ENCODE data around the gene ASCC2. TPM values are rescaled to one million over a fixed set of nuclear protein-coding genes. Genes with fewer than 3 reads are reported as not detected.

The ASCC2 gene
- total and polyA plus RNA-seq, 4 donors: 34.6 to 43.7 (median 38.7) TPM

GRCh38 chr22:29748248-29748893 lies 89.7 kb downstream of the ASCC2 start:
- DNase-seq (ENCODE audit: low spot score): no peak
- peaks cover 3 to 41% (median 11%) of the 10 kb centered on the region in 4 donors for H3K36me3 ChIP-seq (ENCODE audit: control insufficient read depth in 4 of 4, insufficient read depth in 3 of 4, low read depth in 1 of 4, low read length in 3 of 4)
- H3K27ac ChIP-seq (ENCODE audit: low read depth in 1 of 2, low read length in 2 of 2): no peak overlapping the region
- no peak overlapping the region for H3K9ac ChIP-seq (ENCODE audit: low read depth in 1 of 2, low read length in 2 of 2)
- WGBS: 94% methylated on average over 9 of the region's 9 CpGs
- no peaks in the 10 kb centered on the region for H3K9me3 ChIP-seq (ENCODE audit: control insufficient read depth in 4 of 4, low read length in 3 of 4)
- peaks cover 0 to 8% (median 0%) of the 10 kb centered on the region in 4 donors for H3K4me1 ChIP-seq (ENCODE audit: control insufficient read depth in 4 of 4, insufficient read depth in 4 of 4, low read length in 3 of 4)
- TF ChIP-seq NR2F2 (IDR thresholded peaks at IDR 0.05): no peak
- TF ChIP-seq CTCF (IDR thresholded peaks at IDR 0.05; ENCODE audit: low read depth, low read length, missing input control): no peak
- no peak for TF ChIP-seq HNF4G (IDR thresholded peaks at IDR 0.05)
- TF ChIP-seq REST (IDR thresholded peaks at IDR 0.05): no peak
- TF ChIP-seq FOXA2 (IDR thresholded peaks at IDR 0.05): no peak
- TF ChIP-seq YY1 (IDR thresholded peaks at IDR 0.05): no peak
- TF ChIP-seq ZBTB33 (IDR thresholded peaks at IDR 0.05): no peak
- no peak for TF ChIP-seq ATF3 (IDR thresholded peaks at IDR 0.05)
- no peak for TF ChIP-seq FOXA1 (IDR thresholded peaks at IDR 0.05)
- TF ChIP-seq SP1 (IDR thresholded peaks at IDR 0.05): no peak
- no peak for TF ChIP-seq JUND (IDR thresholded peaks at IDR 0.05)
- no peak for TF ChIP-seq RXRA (IDR thresholded peaks at IDR 0.05)
- no peak for TF ChIP-seq EGR1 (IDR thresholded peaks at IDR 0.05; ENCODE audit: low read depth in 2 of 2)
- TF ChIP-seq GABPA (IDR thresholded peaks at IDR 0.05 in 1 of 2, conservative IDR thresholded peaks at IDR 0.05 in 1 of 2): no peak
- TF ChIP-seq HNF4A (conservative IDR thresholded peaks at IDR 0.05): no peak
- no peaks in the 10 kb centered on the region for H3K27me3 ChIP-seq (ENCODE audit: control insufficient read depth in 4 of 4, insufficient read depth in 4 of 4, low read length in 3 of 4)
- H3K4me3 ChIP-seq (ENCODE audit: low read depth in 1 of 3, low read length in 3 of 3): no peak overlapping the region

GRCh38 chr22:29747832-29748231 lies 90.2 kb downstream of the ASCC2 start:
- H3K4me1 ChIP-seq (ENCODE audit: control insufficient read depth in 4 of 4, insufficient read depth in 4 of 4, low read length in 3 of 4): peaks cover 0 to 8% (median 0%) of the 10 kb centered on the region in 4 donors
- H3K27me3 ChIP-seq (ENCODE audit: control insufficient read depth in 4 of 4, insufficient read depth in 4 of 4, low read length in 3 of 4): no peaks in the 10 kb centered on the region
- no peak for DNase-seq (ENCODE audit: low spot score)
- no peak overlapping the region for H3K4me3 ChIP-seq (ENCODE audit: low read depth in 1 of 3, low read length in 3 of 3)
- 96% methylated on average over 7 of the region's 7 CpGs for WGBS
- no peaks in the 10 kb centered on the region for H3K9me3 ChIP-seq (ENCODE audit: control insufficient read depth in 4 of 4, low read length in 3 of 4)
- peaks cover 3 to 41% (median 11%) of the 10 kb centered on the region in 4 donors for H3K36me3 ChIP-seq (ENCODE audit: control insufficient read depth in 4 of 4, insufficient read depth in 3 of 4, low read depth in 1 of 4, low read length in 3 of 4)
- H3K27ac ChIP-seq (ENCODE audit: low read depth in 1 of 2, low read length in 2 of 2): no peak overlapping the region
- H3K9ac ChIP-seq (ENCODE audit: low read depth in 1 of 2, low read length in 2 of 2): no peak overlapping the region
- TF ChIP-seq REST (IDR thresholded peaks at IDR 0.05) (no peak), ATF3 (IDR thresholded peaks at IDR 0.05) (no peak), HNF4G (IDR thresholded peaks at IDR 0.05) (no peak), HNF4A (conservative IDR thresholded peaks at IDR 0.05) (no peak), EGR1 (IDR thresholded peaks at IDR 0.05; ENCODE audit: low read depth in 2 of 2) (no peak), SP1 (IDR thresholded peaks at IDR 0.05) (no peak), FOXA2 (IDR thresholded peaks at IDR 0.05) (no peak), YY1 (IDR thresholded peaks at IDR 0.05) (no peak), FOXA1 (IDR thresholded peaks at IDR 0.05) (no peak), NR2F2 (IDR thresholded peaks at IDR 0.05) (no peak), MAX (IDR thresholded peaks at IDR 0.05) (no peak), RAD21 (IDR thresholded peaks at IDR 0.05) (no peak)
